Gastrocnemius medialis (tissue), 4 donors: ENCODE measurements around the gene ATRNL1.

ENCODE experiments used
- CTCF ChIP-seq, 5 experiments: fragments of 450-650 bp in 3 of 5; fragments of 200-600 bp in 2 of 5; sonication (generic) in 2 of 5; IDR thresholded peaks in 4 of 5; conservative IDR thresholded peaks in 1 of 5; 1 replicate in 4 of 5; 2 replicates in 1 of 5; pipeline ENCODE4 v1.5.1; 2016 to 2019; ENCODE audit warnings: antibody characterized with exemption in 5 of 5, mild to moderate bottlenecking in 3 of 5, moderate library complexity in 3 of 5
- POLR2A ChIP-seq, 2 donors: fragments of 450-650 bp; IDR thresholded peaks; one replicate each; pipeline ENCODE4 v1.6.1; 2017; ENCODE audit warnings: antibody characterized with exemption in 2 of 2, mild to moderate bottlenecking in 2 of 2, moderate library complexity in 2 of 2

GRCh38 chr10:115409347-115409746 is 316.2 kb downstream of the ATRNL1 start:
- no peak for TF ChIP-seq CTCF (IDR thresholded peaks at IDR 0.05 in 4 of 5, conservative IDR thresholded peaks at IDR 0.05 in 1 of 5)
- no peak for TF ChIP-seq POLR2A (IDR thresholded peaks at IDR 0.05)
